Measurements from ENCODE around the gene SPRR1A.

DNA sequence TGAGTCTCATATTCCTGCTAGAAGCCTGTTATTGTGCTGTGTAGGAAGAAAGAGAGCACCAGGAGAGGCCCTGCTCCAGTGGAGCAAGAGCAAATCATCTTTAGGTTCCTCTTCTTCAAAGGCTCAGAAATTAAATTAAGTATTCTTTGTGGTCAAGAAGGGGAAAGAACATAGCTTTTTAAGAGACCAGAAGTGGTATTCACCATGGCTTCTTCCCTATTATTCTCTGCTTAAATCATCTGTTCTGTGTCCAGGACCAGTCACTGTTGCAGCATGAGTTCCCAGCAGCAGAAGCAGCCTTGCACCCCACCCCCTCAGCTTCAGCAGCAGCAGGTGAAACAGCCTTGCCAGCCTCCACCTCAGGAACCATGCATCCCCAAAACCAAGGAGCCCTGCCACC, 48.2 kb downstream of the SPRR1A start:
- TF ChIP-seq, protein P1, sequence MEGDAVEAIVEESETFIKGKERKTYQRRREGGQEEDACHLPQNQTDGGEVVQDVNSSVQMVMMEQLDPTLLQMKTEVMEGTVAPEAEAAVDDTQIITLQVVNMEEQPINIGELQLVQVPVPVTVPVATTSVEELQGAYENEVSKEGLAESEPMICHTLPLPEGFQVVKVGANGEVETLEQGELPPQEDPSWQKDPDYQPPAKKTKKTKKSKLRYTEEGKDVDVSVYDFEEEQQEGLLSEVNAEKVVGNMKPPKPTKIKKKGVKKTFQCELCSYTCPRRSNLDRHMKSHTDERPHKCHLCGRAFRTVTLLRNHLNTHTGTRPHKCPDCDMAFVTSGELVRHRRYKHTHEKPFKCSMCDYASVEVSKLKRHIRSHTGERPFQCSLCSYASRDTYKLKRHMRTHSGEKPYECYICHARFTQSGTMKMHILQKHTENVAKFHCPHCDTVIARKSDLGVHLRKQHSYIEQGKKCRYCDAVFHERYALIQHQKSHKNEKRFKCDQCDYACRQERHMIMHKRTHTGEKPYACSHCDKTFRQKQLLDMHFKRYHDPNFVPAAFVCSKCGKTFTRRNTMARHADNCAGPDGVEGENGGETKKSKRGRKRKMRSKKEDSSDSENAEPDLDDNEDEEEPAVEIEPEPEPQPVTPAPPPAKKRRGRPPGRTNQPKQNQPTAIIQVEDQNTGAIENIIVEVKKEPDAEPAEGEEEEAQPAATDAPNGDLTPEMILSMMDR (IDR thresholded peaks at IDR 0.05): no peak
- TF ChIP-seq ZFX (IDR thresholded peaks at IDR 0.05; ENCODE audit: borderline replicate concordance): no peak

All from 22Rv1 (cell line).